ENCODE data around the gene HINT1. TPM values are rescaled to one million over a fixed set of nuclear protein-coding genes. Genes with fewer than 3 reads are reported as not detected.

The HINT1 gene
- total RNA-seq, 1 experiment from 2014 or later: 197 TPM

- TF ChIP-seq ESRRA (CRISPR knock-in tag; IDR thresholded peaks at IDR 0.05; ENCODE audit: borderline replicate concordance): no peak
- no peak for TF ChIP-seq ATF6 (CRISPR knock-in tag; IDR thresholded peaks at IDR 0.05)
- TF ChIP-seq ZNF138 (CRISPR knock-in tag; conservative IDR thresholded peaks at IDR 0.05): no peak
- TF ChIP-seq NR2C2 (CRISPR knock-in tag; IDR thresholded peaks at IDR 0.05): no peak
- no peak for TF ChIP-seq USF2 (CRISPR knock-in tag; IDR thresholded peaks at IDR 0.05)
- TF ChIP-seq ZNF396 (CRISPR knock-in tag; IDR thresholded peaks at IDR 0.05; ENCODE audit: borderline replicate concordance): no peak
- TF ChIP-seq ZNF121 (CRISPR knock-in tag; IDR thresholded peaks at IDR 0.05): no peak
- TF ChIP-seq PREB (CRISPR knock-in tag; IDR thresholded peaks at IDR 0.05; ENCODE audit: borderline replicate concordance): no peak
- no peak for TF ChIP-seq ZNF532 (CRISPR knock-in tag; IDR thresholded peaks at IDR 0.05; ENCODE audit: borderline replicate concordance)
- TF ChIP-seq NFYB (CRISPR knock-in tag; conservative IDR thresholded peaks at IDR 0.05; ENCODE audit: low read depth): no peak
- TF ChIP-seq HMGXB4 (CRISPR knock-in tag; IDR thresholded peaks at IDR 0.05): no peak
- TF ChIP-seq ZNF425 (CRISPR knock-in tag; conservative IDR thresholded peaks at IDR 0.05): no peak
- TF ChIP-seq FOXJ3 (CRISPR knock-in tag; IDR thresholded peaks at IDR 0.05; ENCODE audit: borderline replicate concordance): no peak
- TF ChIP-seq ZNF219 (CRISPR knock-in tag; IDR thresholded peaks at IDR 0.05; ENCODE audit: borderline replicate concordance): no peak
Measured at GRCh38 chr5:131210151-131210510, 45.1 kb upstream of the HINT1 start (continued).

Measured in WTC11 (cell line).